ENCODE measurements around the gene FAR2.
"Not testable (repeated sequence)": the region's sequence is repeated elsewhere in the genome, so short reads cannot be mapped to it uniquely, and the experiment has no call there.

FAR2 gene

DNA sequence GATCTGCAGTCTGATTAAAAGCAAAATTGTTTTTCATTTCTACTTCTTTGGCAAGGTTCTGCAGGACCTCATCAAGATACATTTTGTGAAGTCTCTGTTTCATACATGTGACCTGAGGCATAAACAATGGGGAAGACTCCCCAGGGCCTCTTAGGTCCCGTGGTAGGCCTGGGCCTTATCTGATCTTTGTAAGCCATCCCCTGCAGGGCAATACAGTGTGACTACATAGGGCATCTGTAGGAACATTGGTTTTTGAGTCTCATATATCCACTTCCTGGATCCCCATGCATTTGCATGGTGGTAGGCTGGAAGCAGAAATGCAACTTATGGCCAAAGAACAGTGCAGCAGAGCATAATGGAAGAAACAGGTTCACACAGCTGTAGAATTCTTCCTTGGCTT, 6.0 kb downstream of the FAR2 start:
- DNase-seq = no peak

DNA sequence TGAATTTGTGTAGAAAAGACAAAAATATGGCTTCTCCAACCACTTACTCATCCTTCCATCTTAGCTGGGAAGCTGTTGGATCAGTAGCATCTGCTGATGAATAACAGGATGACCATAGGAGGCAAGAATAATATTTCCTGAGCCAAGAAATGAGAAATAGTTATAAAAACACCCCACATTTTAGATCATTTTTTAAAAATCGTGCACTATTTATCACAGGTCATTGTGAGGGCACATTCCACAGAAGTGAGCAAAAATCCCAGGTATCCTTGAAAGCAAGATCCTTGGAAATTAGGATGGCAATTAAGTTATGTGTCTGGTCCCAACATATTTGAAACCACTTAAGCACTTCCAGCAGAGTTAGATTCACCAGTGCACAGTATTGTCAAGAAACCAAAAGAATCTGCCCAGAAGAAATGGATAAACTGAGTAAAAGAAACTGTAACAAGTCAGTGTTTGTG, 8.4 kb downstream of the FAR2 start:
- DNase-seq = no peak

DNA sequence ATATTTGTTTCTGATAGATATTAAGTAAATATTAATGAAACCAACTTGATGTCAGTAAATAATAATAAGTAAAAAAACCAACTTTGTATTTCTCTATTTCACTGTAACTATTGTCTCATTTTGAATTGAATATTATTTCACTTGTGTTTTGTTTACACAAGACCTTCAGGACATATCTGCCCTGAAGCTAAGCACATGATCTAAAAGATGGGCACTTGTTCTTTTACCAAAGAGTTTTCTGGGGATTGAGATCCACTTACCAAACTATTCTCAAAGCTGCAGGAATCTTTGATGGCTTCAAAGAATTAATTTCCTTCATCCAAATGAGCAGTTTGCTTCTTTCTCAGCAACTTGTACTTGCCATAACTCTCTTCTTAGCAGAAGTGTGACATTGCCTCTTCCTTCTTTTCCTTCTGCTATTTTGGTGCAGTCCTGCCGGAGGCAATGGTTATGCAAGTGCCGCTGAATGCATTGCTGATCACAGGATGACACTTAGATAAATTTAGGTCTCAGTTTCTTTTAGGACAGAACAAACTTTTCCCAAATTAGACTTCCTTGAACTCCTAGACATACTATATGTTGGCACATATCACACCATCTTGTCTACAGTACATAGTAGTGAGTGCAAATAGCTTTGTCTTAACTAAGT, 9.2 kb downstream of the FAR2 start:
- DNase-seq = no peak

DNA sequence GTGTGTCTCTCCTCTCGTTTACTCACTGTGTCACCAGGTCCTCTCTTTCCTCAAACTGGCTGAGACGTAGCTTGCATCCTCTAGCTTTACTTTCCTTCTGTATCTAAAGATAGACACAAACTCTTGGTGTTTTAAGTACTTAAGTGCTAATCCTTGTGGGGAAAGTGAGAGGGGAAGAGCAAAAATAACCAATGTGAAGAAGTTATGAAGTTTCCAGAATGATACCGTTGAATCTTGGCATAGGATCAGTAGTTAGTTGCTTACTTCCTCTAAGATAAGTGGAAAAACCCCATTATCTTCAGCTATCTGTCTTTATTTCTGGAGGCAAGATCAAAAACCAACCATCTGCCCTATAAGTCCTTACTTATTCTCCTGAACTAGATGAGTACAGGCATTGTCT, 10.6 kb downstream of the FAR2 start:
- no peak for DNase-seq

DNA sequence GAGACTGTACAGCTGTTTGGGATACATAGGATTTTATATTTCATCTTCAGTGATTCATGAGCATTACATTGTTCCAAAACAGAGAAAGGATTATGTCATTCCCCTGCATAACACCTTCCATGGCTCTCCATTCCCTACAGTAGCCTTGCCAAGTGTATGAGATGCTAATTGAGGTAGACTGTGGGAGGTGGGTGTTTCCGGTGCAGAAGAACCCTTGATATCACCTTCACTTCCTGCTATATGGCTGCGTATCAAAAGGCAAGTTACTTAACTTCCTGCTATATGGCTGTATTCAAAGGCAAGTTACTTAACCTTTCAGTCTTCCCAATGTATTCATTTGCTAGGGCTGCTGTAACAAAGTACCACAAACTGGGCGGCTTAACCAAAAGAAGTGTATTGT, 11.2 kb downstream of the FAR2 start:
- DNase-seq = no peak

DNA sequence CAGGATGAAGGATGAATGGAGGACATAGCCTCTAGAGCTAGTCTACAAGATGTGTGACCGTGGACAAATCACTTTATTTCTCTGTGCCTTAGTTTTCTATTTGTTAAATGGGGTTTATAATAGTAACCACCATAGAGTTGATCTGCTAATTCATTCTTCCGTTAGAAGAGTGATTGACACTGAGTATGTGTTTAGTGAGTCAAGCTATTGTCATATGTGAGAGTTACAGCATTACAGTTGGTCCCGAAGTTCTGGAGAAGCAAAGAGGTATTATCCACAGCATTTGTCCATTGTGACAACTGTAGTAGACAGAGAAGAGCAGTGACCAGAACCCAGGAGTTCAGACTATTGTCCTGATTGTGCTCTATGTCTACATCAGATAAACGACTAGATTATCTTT, 14.1 kb downstream of the FAR2 start:
- no peak for DNase-seq

DNA sequence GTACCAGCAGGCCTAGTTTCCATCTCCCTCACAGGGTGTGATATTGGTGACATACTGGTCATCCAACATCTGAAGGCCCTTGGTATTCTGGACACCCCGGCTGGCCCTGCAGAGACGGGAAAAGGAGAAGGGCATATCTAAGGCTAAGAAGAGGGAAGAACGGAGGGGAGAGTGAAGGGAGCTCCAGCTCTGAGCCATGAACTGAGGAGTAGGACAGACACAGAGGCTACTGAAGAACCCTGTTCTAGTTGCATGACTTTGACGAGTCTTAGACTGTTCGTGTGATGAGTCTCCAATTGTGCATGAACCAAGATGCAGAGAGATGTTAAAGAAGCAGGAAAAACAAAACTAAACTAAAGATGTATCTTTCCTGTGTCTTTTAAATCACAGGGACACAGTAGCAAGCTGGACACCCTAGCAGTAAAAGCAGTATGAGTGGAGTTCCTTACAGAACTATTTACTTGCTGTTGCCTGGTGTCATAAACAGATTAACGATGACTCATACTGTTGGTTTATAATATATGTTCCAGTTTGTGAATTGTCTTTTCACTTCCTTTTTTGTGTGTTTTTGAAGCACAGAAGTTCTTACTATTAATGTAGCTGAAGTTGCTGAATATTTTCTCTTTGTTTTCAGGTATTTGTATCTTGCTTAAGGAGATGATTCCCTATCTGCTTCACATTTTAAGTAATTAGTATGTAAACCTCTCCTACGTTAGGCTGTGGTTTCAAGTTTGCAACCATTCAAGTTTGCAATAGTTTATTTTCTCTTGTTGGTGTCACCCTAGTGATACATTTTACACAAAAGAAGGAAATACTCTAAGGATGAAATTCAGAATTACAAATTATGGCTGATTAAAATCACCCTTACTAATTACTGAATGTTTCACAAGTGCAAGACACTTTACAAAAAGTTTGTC, 15.7 kb downstream of the FAR2 start:
- DNase-seq = no peak

DNA sequence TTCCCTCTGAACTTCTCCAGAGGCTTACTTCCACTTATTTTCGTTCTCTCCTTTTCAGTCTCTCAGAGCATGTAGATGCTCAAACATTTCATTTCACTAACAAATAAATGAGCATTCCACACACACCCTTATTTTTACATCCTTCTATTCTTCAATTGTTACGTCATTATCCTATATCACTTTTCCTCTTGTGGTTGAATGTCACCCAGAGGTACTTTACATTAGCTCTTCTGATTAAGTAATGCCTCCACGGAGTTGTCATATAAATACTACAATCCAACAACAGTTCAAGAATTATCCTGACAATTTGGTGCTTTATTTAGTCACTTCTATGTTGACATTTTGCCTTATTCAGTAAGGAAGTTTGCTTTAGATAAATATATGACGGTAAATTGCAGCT, 18.4 kb downstream of the FAR2 start:
- no peak for DNase-seq

DNA sequence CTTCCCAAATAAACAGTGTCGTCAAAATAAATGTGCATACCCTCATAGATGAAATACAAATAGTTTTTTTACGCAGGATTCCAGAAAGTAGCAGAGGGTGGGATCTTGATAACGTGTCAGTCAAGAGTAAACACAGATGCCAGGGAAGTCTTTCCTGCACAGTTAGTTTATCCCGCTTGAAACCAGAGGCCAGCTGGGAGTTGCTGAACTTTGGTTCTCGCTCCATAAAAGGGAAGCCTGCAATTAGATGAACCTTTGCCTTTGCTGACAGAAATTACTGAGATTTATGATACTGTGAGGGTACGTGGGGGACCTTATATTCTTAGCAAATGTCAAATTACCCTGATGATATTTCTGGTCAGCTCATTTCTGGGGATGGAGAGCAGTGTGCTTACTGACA, 18.9 kb downstream of the FAR2 start:
- DNase-seq = no peak

DNA sequence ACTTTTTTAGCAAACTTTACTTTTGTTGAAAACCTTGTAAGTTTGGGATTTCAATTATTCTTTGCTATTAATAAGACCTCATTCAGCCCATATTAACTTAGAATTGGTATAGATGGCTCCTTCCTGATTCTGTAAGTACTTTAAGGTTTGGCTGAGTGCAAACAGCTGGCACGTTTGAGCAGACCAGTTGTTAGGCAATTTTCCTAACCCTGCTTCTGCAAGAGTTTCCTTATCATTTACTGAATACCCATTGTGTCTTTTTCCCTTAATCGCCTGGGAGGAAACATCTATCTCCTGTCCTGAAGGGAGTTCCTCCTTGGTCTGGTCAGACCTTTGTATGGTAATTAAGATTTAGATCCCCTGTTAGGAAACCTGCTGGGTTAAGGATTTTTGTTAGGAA, 20.9 kb downstream of the FAR2 start:
- DNase-seq = not testable (repeated sequence)

DNA sequence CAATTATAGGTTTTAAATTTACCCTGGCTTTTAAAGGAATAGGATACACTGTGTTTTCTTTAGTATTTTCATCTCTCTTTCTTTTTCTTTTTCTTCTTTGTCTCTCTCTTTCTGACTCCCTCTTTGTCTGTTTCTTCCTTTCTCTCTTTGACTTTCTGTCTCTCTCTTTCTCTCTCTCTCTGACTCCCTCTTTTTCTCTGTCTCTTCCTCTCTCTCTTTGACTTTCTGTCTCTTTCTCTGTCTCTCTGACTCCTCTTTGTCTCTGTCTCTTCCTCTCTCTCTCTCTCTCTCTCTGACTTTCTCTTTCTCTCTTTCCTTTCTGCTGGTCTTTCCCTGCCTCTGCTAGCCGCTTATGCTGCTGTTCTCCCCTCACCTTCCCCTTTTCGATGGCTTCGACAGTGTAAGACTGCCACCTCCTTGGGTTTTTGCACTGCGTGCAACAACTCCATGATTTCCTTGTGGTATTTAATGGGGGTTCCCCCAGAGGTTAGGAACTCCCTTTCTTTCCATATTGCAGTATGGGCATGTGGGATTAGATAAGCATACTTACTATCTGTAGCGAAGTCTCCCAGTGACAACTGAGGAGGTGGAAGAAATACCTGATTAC, 21.5 kb downstream of the FAR2 start:
- not testable (repeated sequence) for DNase-seq

DNA sequence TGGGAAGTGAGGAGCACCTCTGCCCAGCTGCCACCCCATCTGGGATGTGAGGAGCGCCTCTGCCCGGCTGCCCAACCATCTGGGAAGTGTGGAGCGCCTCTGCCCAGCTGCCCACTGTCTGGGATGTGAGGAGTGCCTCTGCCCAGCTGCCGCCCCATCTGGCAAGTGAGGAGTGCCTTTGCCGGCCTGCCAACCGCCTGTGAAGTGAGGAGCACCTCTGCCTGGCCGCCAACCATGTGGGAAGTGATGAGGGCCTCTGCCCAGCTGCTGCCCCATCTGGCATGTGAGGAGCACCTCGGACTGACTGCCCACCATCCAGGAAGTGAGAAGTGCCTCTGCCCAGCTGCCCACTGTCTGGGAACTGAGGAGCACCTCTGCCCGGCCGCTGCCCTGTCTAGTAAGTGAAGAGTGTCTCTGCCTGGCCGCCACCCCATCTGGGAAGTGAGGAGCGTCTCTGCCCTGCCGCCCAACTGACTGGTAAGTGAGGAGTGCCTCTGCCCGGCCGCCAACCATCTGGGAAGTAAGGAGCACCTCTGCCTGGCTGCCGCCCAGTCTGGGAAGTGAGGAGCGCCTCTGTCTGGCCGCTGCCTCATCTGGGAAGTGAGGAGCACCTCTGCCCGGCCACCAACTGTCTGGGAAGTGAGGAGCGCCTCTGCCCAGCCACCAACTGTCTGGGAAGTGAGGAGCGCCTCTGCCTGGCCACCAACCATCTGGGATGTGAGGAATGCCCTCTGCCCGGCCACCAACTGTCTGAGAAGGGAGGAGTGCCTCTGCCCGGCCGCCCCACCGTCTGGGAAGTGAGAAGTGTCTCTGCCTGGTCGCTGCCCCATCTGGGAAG, 22.6 kb downstream of the FAR2 start:
- no peak for DNase-seq

DNA sequence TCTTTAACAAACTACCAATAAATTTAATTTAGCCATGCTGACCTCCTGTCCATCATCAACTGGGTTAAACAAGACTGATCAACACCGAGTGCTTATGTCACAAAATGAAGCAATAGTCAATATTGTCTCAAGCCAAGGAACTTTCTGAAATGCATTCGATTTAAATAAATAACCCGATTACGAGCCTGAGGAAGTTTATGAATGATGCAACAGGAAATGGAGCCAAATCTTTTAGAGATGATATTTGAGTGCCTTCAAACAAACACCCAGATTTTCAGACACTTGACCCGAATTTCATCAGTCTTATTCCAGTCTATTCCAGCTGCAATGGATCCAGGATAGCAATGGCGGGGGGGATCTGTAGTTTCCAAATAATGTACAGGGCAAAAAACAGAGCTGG, 27.9 kb downstream of the FAR2 start:
- no peak for DNase-seq

DNA sequence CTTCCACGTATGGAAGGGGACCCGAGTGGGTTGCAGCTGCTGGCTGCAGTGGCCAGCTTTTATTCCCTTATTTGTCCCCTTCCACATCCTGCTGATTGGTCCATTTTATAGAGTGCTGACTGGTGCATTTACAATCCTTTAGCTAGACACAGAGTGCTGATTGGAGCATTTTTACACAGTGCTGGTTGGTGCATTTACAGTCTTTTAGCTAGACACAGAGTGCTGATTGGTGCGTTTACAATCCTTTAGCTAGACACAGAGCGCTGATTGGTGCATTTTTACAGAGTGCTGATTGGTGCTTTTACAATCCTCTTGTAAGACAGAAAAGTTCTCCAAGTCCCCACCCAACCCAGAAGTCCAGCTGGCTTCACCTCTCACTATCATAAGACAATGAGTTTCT, 33.2 kb downstream of the FAR2 start:
- not testable (repeated sequence) for DNase-seq

DNA sequence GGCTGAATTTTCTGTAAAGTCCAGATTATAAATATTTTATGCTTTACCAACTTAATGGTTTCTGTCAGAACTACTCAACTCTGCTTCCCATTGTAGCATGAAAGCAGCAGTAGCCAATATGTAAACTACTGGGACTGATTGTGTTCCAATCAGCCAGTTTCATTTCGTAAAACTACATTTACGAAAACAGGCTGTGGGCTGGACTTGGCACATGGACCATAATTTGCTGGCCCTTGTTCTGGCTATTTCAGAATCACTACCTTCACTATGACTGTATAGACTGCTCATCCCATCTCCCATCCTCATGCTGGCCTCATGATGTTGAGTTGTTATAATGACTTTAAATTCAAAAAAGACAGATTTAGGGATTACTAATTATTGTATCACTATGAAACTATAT, 38.7 kb downstream of the FAR2 start:
- DNase-seq = no peak

DNA sequence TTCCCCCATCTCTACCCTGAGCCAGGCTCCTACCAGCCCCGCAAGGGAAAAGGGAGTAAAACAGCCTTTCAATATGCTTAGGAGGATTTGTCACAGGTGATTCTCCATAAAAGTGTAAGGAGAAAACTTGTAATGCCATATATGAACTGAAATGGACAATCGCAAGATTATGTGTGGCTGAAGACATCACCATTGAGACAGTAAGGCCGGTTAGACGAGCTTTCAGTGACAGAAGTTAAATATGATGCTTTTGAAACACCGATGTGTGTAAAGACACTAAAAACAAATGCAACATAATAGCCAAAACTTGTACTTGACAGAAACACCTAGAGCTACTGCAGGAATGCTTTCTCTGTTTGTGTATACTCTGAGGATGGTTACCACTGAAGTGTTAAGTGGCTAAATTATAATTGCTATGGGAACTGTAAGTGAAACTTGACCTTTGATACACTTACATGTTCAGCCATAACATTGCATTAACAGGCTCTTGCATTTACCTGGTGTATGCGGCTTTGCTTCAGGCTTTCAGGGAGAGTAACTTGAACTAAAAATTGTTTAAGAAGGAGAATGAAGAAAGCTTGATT, 42.3 kb downstream of the FAR2 start:
- DNase-seq = no peak

DNA sequence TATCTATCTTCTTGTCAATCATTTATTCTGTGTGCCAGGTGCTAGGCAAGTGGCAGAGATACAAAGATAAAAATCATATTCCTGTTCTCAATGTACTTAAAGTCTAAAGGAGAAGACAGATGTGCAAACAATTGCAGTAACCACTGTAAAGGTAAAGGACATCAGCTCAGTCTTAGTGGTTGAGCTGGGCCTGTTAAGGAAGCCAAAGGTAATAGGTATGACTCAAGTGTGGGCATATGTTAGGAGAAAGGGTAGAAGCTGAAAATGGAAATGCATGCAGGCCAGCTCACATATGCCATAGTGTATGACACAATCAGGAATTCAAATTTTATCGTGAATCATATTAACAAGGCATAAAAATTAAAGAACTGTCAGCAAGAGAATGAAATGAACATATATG, 49.8 kb downstream of the FAR2 start:
- DNase-seq = no peak

DNA sequence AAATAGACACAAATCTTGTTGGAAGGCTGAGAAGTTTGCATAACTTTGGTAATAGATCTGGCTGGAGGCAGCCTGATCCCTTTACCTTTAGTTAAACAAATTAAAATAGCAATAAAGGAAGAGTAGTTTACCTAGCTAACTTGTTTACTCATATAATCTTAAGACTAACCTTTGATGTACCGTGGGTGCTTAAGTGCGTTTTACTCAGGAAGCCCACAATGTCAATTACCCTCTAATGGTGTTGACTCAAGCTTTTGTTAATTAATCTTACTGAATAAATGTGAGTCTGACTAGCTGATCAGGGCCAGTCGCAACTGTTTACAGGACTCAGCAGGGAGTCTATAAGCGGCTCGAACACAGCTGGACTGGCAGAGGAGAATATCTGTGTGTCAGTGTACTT, 51.5 kb downstream of the FAR2 start:
- no peak for DNase-seq

DNA sequence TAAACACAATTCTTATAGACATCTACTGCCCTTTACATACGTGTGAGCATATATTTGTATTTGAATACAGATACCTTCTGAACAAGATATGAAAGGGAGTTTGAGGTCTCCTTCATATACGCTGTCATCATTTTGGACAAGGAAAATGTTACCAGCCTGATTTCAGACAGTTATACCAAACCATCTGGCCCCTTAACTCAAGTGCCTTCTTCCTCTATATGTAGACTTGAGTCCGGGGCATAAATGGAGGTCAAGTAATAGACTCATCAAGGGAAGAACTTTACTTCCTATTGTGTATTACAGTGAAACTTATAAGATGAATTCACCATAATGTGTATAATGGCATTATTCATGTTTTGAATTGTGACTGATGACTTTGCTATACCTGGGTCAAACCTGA, 52.2 kb downstream of the FAR2 start:
- DNase-seq = no peak

DNA sequence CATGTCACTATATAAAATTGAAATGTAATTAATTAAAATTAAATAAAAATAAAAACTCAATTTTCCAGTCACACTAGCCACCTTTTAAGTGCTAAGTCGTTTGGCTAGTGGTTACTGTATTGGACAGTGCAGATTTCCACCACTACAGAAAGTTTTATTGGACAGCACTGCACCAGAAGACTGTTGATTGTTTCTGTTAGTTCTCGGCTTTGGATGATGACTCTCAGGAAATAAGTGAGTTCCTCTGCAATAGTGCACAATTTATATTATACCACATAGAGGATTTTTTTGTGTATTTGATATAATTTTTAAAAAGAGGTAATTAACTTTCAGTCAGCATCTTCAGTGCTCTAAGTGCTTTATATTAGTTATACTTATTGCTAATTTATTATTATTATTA, 52.7 kb downstream of the FAR2 start:
- no peak for DNase-seq

DNA sequence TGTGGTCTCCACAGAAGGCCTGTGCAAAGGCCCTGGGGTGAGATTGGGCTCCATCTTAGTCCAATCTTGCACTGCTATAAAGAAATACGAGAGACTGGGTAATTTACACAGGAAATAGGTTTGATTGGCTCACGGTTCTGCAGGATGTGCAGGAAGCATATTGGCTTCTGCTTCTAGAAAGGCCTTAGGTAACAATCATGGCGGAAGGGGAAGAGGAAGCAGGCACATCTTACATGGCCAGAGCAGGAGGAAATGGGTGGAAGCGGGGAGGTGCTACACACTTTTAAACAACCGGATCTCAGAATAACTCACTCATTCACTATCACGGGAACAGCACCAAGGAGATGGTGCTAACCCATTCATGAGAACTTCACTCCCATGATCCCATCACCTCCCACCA, 55.4 kb downstream of the FAR2 start:
- DNase-seq = no peak

DNA sequence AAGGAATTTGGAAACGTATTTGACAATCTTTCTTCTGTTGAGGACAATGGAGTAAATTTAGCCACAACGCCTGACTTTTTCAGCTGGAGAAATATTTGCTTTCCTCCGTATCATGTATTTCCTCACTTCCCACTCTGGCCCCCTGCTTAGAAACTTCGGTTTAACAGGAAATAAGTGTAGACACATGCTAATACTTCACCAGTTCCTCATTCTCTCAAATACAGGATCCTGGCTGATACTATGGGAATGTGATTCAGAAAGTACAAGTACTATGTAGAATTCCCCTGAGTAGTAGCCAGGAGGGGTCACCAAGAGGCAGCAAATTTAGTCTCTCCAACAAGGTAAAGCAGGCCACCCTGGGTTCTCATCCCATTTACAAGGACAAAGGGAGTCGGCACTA, 58.0 kb downstream of the FAR2 start:
- DNase-seq = no peak

DNA sequence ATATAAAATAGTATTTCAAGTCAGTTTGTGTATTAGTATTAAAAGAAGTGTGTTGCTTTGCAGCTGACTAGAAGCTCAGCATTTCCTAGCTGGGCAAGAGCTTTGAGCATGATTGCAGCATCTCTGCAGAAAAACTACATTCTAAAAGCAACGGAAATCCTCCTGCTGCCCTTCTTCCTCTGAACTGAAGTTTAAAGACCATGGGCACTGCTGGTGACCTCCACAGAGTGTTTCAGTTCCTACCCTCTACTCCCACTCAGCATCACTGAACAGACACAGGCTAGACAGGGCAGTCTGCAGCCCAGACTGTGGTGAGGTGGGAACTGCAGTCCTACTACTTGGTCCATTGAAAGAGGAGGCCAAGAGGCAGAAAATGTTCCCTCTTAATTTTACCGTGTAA, 59.0 kb downstream of the FAR2 start:
- no peak for DNase-seq

All from SHP77 treated with DMSO at 0.1 percent for 48 hours (cell line).